ENCODE measurements around the gene MAP3K20.

DNA sequence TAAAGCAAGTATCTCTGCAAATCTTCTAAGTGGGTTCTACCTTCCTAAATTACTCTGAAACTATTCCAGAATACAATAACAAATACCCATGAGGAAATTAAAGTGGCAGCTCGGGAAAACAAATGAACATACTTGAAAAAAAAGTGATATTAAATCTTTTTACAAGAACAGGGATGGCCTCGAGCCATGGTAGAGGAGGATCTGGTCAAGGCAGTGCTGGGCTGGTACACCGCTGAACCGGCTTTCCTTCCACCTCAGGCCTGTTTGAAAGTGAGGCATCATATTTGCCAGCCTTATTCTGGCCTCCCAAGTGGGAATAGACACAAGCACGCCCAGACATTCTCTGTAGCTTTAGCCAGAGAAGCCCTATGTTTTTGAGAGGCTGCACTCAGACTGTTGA lies 154.5 kb downstream of the MAP3K20 start:
- TF ChIP-seq, protein P1, sequence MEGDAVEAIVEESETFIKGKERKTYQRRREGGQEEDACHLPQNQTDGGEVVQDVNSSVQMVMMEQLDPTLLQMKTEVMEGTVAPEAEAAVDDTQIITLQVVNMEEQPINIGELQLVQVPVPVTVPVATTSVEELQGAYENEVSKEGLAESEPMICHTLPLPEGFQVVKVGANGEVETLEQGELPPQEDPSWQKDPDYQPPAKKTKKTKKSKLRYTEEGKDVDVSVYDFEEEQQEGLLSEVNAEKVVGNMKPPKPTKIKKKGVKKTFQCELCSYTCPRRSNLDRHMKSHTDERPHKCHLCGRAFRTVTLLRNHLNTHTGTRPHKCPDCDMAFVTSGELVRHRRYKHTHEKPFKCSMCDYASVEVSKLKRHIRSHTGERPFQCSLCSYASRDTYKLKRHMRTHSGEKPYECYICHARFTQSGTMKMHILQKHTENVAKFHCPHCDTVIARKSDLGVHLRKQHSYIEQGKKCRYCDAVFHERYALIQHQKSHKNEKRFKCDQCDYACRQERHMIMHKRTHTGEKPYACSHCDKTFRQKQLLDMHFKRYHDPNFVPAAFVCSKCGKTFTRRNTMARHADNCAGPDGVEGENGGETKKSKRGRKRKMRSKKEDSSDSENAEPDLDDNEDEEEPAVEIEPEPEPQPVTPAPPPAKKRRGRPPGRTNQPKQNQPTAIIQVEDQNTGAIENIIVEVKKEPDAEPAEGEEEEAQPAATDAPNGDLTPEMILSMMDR (IDR thresholded peaks at IDR 0.05; ENCODE audit: borderline replicate concordance, extremely low read depth, low read length, poor library complexity, severe bottlenecking) = no peak
- no peak for TF ChIP-seq EZH2 (IDR thresholded peaks at IDR 0.05; ENCODE audit: borderline replicate concordance, low read depth, low read length, severe bottlenecking)

All from DND-41 (cell line).